ENCODE results near the gene CACNA1B. TPM values are rescaled to one million over a fixed set of nuclear protein-coding genes. Genes with fewer than 3 reads are reported as not detected.

CACNA1B gene
- total RNA-seq, 4 donors from 2014 or later, result 0.04 to 0.13 (median 0.12) TPM; not detected in 1

GRCh38 chr9:137918331-137919094 lies 40.9 kb downstream of the CACNA1B start:
- Histone ChIP-seq H3K4me3 (no peak overlapping the region), H3K4me1 (no peaks in the 10 kb centered on the region), H3K9me3 (no peaks in the 10 kb centered on the region), H3K36me3 (no peaks in the 10 kb centered on the region), H3K27me3 (peaks cover 22% of the 10 kb centered on the region), H3K27ac (no peak overlapping the region)
- 0 to 8% methylated on average over 1 to 4 of the region's 9 CpGs for WGBS, 2 donors (ENCODE audit: low coverage in 1 of 2)
- TF ChIP-seq POLR2A (IDR thresholded peaks at IDR 0.05) (no peak), CTCF (IDR thresholded peaks at IDR 0.05) (no peak), POLR2AphosphoS5 (IDR thresholded peaks at IDR 0.05) (no peak), EP300 (IDR thresholded peaks at IDR 0.05) (no peak)
- no peak for ATAC-seq

DNA sequence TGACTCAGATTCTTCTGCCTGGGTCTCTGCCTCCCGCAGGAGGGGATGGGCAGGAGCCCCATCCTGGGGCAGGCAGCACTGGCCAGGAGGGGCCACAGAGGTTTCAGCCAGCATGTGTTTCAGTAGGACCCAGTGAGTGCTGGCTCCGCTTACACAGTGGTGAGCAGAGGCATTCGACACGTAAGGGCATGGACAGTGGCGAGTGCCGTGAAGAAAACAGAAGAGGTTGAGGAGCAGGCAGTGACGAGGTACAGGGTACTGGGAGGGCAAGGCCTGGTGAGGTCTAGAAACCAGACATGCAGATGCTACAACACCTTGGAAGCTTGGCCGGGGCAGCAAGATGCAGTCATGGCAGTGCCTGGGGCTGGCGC lies 41.5 kb downstream of the CACNA1B start:
- H3K4me1 ChIP-seq, result no peaks in the 10 kb centered on the region
- peaks cover 22% of the 10 kb centered on the region for H3K27me3 ChIP-seq
- no peak overlapping the region for H3K27ac ChIP-seq
- H3K4me3 ChIP-seq, result no peak overlapping the region
- no peaks in the 10 kb centered on the region for H3K36me3 ChIP-seq
- WGBS, 2 donors (ENCODE audit: low coverage in 1 of 2), result 70% methylated on average over 5 of the region's 9 CpGs; no CpG with 5 or more reads in 1 of the 2 donors
- ATAC-seq, result no peak
- no peaks in the 10 kb centered on the region for H3K9me3 ChIP-seq
- TF ChIP-seq CTCF (IDR thresholded peaks at IDR 0.05) (no peak), POLR2A (IDR thresholded peaks at IDR 0.05) (no peak), POLR2AphosphoS5 (IDR thresholded peaks at IDR 0.05) (no peak), EP300 (IDR thresholded peaks at IDR 0.05) (no peak)

DNA sequence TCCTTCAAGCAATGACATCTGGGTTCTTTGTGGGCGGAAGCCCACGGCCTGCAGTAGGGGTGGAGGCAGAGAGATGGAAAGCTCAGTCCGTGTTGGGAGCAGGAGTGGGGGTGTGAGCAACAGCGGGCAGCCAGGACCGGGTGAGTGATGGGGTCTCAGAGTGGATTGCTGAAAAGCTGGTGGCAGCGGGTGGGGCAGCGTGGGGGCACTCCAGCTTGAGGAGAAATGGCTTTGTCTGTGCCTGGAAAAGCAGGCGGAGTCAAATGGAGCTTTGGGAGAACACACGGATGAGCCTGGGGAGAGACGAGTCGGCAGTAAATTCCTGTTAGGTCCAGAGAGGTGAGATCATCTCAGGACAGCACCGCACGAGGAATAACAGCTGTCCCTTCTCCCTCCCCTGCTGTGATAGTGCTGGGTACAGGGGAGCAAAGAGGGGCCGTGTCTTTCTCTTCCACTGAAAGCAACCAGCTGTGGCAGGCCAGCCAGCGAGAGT lies 42.1 kb downstream of the CACNA1B start:
- H3K27me3 ChIP-seq, result peaks cover 19% of the 10 kb centered on the region
- no peak for ATAC-seq
- TF ChIP-seq POLR2A (IDR thresholded peaks at IDR 0.05) (no peak), CTCF (IDR thresholded peaks at IDR 0.05) (no peak), POLR2AphosphoS5 (IDR thresholded peaks at IDR 0.05) (no peak), EP300 (IDR thresholded peaks at IDR 0.05) (no peak)
- no peak overlapping the region for H3K4me3 ChIP-seq
- no peaks in the 10 kb centered on the region for H3K4me1 ChIP-seq
- H3K36me3 ChIP-seq, result no peaks in the 10 kb centered on the region
- no peaks in the 10 kb centered on the region for H3K9me3 ChIP-seq
- 41 to 56% methylated on average over 7 to 8 of the region's 15 CpGs for WGBS, 2 donors (ENCODE audit: low coverage in 1 of 2)
- H3K27ac ChIP-seq, result no peak overlapping the region

DNA sequence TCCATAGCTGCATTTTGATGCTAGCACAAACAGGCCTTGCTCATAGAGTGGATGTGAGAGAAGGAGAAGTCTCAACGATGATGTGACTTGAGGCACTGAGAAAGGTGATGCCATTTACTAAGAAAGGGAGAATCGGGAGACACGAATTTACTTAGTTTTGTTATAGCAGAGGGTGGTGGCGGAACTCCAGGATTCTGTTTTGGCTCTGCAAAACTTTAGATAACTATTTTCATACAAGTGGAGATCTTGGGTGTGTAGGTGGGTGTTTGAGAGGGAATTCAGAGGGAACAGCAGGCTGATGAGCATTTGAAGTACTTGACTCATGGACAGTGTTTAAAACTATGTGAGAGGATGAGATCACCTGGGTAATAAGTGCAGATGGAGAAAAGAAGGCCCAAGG lies 43.2 kb downstream of the CACNA1B start:
- H3K27ac ChIP-seq, result no peak overlapping the region
- WGBS, 2 donors (ENCODE audit: low coverage in 1 of 2), result 70 to 81% methylated on average over 4 of the region's 4 CpGs
- no peaks in the 10 kb centered on the region for H3K36me3 ChIP-seq
- H3K4me3 ChIP-seq, result no peak overlapping the region
- no peak for TF ChIP-seq CTCF (IDR thresholded peaks at IDR 0.05)
- no peak for TF ChIP-seq EP300 (IDR thresholded peaks at IDR 0.05)
- TF ChIP-seq POLR2A (IDR thresholded peaks at IDR 0.05), result no peak
- TF ChIP-seq POLR2AphosphoS5 (IDR thresholded peaks at IDR 0.05), result no peak
- peaks cover 24% of the 10 kb centered on the region for H3K27me3 ChIP-seq
- no peaks in the 10 kb centered on the region for H3K9me3 ChIP-seq
- H3K4me1 ChIP-seq, result no peaks in the 10 kb centered on the region
- no peak for ATAC-seq

GRCh38 chr9:137924169-137924568 lies 46.6 kb downstream of the CACNA1B start:
- Histone ChIP-seq H3K27me3 (peaks cover 12% of the 10 kb centered on the region), H3K36me3 (no peaks in the 10 kb centered on the region), H3K4me1 (no peaks in the 10 kb centered on the region), H3K4me3 (no peak overlapping the region), H3K9me3 (peaks cover 0 to 14% (median 0%) of the 10 kb centered on the region in 3 donors), H3K27ac (no peak overlapping the region)
- ATAC-seq, result no peak
- 17 to 40% methylated on average over 2 of the region's 2 CpGs for WGBS, 2 donors (ENCODE audit: low coverage in 1 of 2)
- TF ChIP-seq EP300 (IDR thresholded peaks at IDR 0.05), result no peak
- TF ChIP-seq POLR2AphosphoS5 (IDR thresholded peaks at IDR 0.05), result no peak
- no peak for TF ChIP-seq POLR2A (IDR thresholded peaks at IDR 0.05)
- TF ChIP-seq CTCF (IDR thresholded peaks at IDR 0.05), result no peak

All from gastroesophageal sphincter (tissue), 4 donors.